Sigmoid colon (tissue), 7 donors: Measurements from ENCODE around the gene TUBGCP2. TPM values are rescaled to one million over a fixed set of nuclear protein-coding genes. Genes with fewer than 3 reads are reported as not detected.
A peak's percentile ranks its signal among the peaks of the same experiment; 100 is the strongest.

Experiments used
- DNase-seq: peaks from one replicate; pipeline ENCODE4 v3.0.0-alpha.2; 2019
- H3K27ac ChIP-seq, 4 donors: fragments of 200-600 bp; sonication (generic); one replicate each; pipeline ENCODE4 v1.5.1; 2016 to 2019; ENCODE audit warnings: mild to moderate bottlenecking in 1 of 4
- H3K27me3 ChIP-seq, 3 donors: fragments of 200-600 bp; sonication (generic); one replicate each; pipeline ENCODE4 v1.5.1; 2019; ENCODE audit warnings: mild to moderate bottlenecking in 1 of 3
- H3K36me3 ChIP-seq, 4 donors: fragments of 200-600 bp; sonication (generic); one replicate each; pipeline ENCODE4 v1.5.1; 2016 to 2019
- H3K4me1 ChIP-seq, 4 donors: fragments of 200-600 bp; sonication (generic); one replicate each; pipeline ENCODE4 v1.5.1; 2017 to 2019
- H3K4me3 ChIP-seq, 4 donors: fragments of 200-600 bp; sonication (generic); one replicate each; pipeline ENCODE4 v1.5.1; 2017 to 2019; ENCODE audit warnings: mild to moderate bottlenecking in 2 of 4, moderate library complexity in 1 of 4
- H3K9me3 ChIP-seq, 4 donors: fragments of 200-600 bp in 3 of 4; sonication (generic) in 3 of 4; one replicate each; pipeline versions ENCODE4 v1.5.1 to v1.6.1; 2013 to 2019
- CTCF ChIP-seq, 4 experiments: fragments of 450-650 bp in 3 of 4; fragments of 200-600 bp in 1 of 4; IDR thresholded peaks; one replicate each; pipeline ENCODE4 v1.5.1; 2016 to 2019; ENCODE audit warnings: antibody characterized with exemption in 4 of 4, mild to moderate bottlenecking in 3 of 4, moderate library complexity in 2 of 4
- EP300 ChIP-seq, 4 donors: sonication (generic); formaldehyde crosslinking; IDR thresholded peaks; one replicate each; pipeline ENCODE4 v1.6.1; 2017; ENCODE audit warnings: antibody characterized with exemption in 4 of 4
- POLR2A ChIP-seq, 2 donors: fragments of 450-650 bp; IDR thresholded peaks; one replicate each; pipeline ENCODE4 v1.6.1; 2016; ENCODE audit warnings: antibody characterized with exemption in 2 of 2, mild to moderate bottlenecking in 2 of 2, moderate library complexity in 2 of 2
- POLR2AphosphoS5 ChIP-seq, 4 donors: sonication (generic); formaldehyde crosslinking; IDR thresholded peaks; one replicate each; pipeline ENCODE4 v1.6.1; 2017; ENCODE audit warnings: antibody characterized with exemption in 4 of 4
- WGBS, 2 donors: extraction: QIAGEN DNeasy Blood & Tissue Kit; methylation state at CpG; one replicate each; pipeline ENCODE4 v1.1.7; 2013; 5-methylcytosine and 5-hydroxymethylcytosine counted together
- intact Hi-C: fragments of 100-400 bp; cut with DNase I; formaldehyde crosslinking; loops from one replicate; pipeline ENCODE4 v1.15.1; 2023
- polyA plus RNA-seq, 3 donors: library from polyadenylated mRNA; stranded (reverse); fragments of 200-250 nt; gene quantifications; one replicate each; pipeline ENCODE4 v1.2.3, GENCODE V29; 2013
- total RNA-seq, 4 donors: library from RNA; depleted of rRNA; stranded (reverse); fragments of >200 nt; gene quantifications; one replicate each; pipeline ENCODE4 v1.1.0, GENCODE V29; 2016
- donor health status: healthy with polysubstance abuse.
- donor health status: Bipolar disorder and iron deficiency.
- donor health status: healthy.

Gene TUBGCP2
- total and polyA plus RNA-seq, 7 donors, result 13.8 to 51.1 (median 27.2) TPM

DNA sequence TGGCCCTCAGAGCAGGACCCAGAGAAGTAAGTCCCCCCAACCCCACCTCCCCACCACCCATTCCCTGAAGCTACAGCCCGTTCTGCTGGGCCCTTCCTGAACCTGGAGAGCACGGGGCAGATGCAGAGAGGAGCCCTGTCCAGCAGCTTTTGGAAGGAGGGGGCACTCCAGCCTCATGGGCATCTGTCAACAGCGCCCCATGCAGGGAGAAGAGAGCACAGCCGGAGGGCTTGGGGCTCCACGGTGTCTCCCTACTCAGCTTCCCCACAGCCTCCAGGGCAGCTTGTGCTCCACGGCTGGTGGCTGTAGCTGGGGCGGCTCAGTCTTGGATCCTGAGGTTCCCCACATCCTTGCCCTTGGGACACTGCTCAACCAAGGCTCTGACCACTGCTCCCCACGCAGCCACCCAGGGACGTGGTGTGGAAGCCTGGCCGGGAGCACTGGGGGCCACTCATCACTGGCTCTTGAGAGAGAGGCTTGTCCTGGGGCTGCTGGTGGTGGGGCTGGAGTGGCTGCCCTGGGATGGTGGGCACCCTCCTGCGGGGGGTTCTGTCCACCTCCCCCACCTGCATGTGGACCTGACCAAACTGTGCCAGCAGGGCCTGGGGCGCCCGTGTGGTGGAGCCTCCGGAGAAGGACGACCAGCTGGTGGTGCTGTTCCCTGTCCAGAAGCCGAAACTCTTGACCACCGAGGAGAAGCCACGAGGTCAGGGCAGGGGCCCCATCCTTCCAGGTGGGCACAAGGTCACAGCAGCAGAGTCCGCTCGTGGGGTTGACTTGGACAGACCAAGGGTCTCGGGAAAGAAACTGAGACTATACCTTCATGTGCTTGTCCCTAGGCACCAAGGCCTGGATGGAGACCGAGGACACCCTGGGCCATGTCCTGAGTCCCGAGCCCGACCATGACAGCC is 43.0 kb upstream of the TUBGCP2 start:
- peaks cover 4 to 79% (median 42%) of the 10 kb centered on the region in 3 donors for H3K27me3 ChIP-seq
- H3K4me3 ChIP-seq, result no peak overlapping the region
- H3K4me1 ChIP-seq, result peaks cover 0 to 6% (median 3%) of the 10 kb centered on the region in 4 donors
- TF ChIP-seq POLR2AphosphoS5 (IDR thresholded peaks at IDR 0.05) (no peak), POLR2A (IDR thresholded peaks at IDR 0.05) (no peak), EP300 (IDR thresholded peaks at IDR 0.05) (no peak), CTCF (IDR thresholded peaks at IDR 0.05) (no peak)
- H3K9me3 ChIP-seq, result no peaks in the 10 kb centered on the region
- DNase-seq, result peak; percentile 62
- H3K36me3 ChIP-seq, result no peaks in the 10 kb centered on the region
- no peak overlapping the region for H3K27ac ChIP-seq
- intact Hi-C loops, result no loop called here
- WGBS, 2 donors, result 75 to 83% methylated on average over 24 of the region's 24 CpGs

DNA sequence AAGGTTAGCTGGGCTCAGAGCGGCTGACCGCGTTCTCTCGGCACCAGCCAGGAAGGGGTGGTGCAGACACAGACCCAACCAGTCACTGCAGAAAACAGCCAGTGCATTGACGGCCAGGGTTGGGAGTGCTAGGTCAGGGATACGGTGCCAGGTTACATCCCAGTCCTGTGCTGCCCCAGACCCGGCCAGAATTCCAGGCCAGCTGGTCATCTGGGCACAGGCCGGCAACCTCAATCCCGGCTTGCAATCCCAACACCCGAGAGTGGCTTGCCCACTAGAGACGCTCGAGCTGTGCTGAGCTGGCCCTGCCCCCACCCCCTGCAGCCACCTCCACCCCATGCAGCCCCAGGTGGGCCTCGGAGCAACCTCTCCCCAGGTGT is 42.3 kb upstream of the TUBGCP2 start:
- 61 to 77% methylated on average over 13 of the region's 13 CpGs for WGBS, 2 donors
- Histone ChIP-seq H3K4me1 (no peaks in the 10 kb centered on the region), H3K36me3 (no peaks in the 10 kb centered on the region), H3K27me3 (peaks cover 4 to 79% (median 35%) of the 10 kb centered on the region in 3 donors), H3K27ac (no peak overlapping the region), H3K9me3 (no peaks in the 10 kb centered on the region), H3K4me3 (no peak overlapping the region)
- peak; percentile 64 for DNase-seq
- TF ChIP-seq POLR2AphosphoS5 (IDR thresholded peaks at IDR 0.05) (no peak), CTCF (IDR thresholded peaks at IDR 0.05) (no peak), EP300 (IDR thresholded peaks at IDR 0.05) (no peak), POLR2A (IDR thresholded peaks at IDR 0.05) (no peak)
- intact Hi-C loops, result no loop called here

GRCh38 chr10:133350283-133350949 is 41.7 kb upstream of the TUBGCP2 start:
- 88 to 91% methylated on average over 12 of the region's 12 CpGs for WGBS, 2 donors
- no peak overlapping the region for H3K27ac ChIP-seq
- no peaks in the 10 kb centered on the region for H3K9me3 ChIP-seq
- H3K4me1 ChIP-seq, result no peaks in the 10 kb centered on the region
- H3K27me3 ChIP-seq, result peaks cover 4 to 75% (median 31%) of the 10 kb centered on the region in 3 donors
- TF ChIP-seq EP300 (IDR thresholded peaks at IDR 0.05) (no peak), CTCF (IDR thresholded peaks at IDR 0.05) (no peak), POLR2AphosphoS5 (IDR thresholded peaks at IDR 0.05) (no peak), POLR2A (IDR thresholded peaks at IDR 0.05) (no peak)
- peak; percentile 54 for DNase-seq
- H3K4me3 ChIP-seq, result no peak overlapping the region
- no peaks in the 10 kb centered on the region for H3K36me3 ChIP-seq
- intact Hi-C loops, result no loop called here

- intact Hi-C loops, result no loop called here
- Histone ChIP-seq H3K27me3 (peaks cover 4 to 68% (median 27%) of the 10 kb centered on the region in 3 donors), H3K4me3 (no peak overlapping the region), H3K9me3 (no peaks in the 10 kb centered on the region), H3K36me3 (no peaks in the 10 kb centered on the region), H3K4me1 (no peaks in the 10 kb centered on the region), H3K27ac (no peak overlapping the region)
- peak; percentile 55 for DNase-seq
- no peak for TF ChIP-seq POLR2AphosphoS5 (IDR thresholded peaks at IDR 0.05)
- 76 to 77% methylated on average over 9 of the region's 9 CpGs for WGBS, 2 donors
These were observed 40.9 kb upstream of the TUBGCP2 start for GRCh38 chr10:133349577-133350011.

DNA sequence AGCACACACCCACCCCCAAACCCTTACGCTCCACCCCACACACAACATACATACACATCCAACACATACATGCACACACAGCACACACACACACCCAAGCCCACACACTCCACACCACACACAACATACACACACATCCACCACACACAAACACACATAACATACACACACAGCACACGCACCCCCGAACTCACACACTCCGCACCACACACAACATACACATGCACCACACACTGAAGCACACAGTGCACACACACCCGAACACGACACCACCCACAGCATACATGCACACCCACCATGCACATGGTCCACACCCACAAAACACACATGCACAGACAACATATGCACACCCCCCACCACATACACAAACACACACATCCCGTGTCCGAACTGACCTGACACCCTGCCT is 40.5 kb upstream of the TUBGCP2 start:
- Histone ChIP-seq H3K27ac (no peak overlapping the region), H3K4me1 (no peaks in the 10 kb centered on the region), H3K27me3 (peaks cover 4 to 68% (median 23%) of the 10 kb centered on the region in 3 donors), H3K9me3 (no peaks in the 10 kb centered on the region), H3K36me3 (no peaks in the 10 kb centered on the region), H3K4me3 (no peak overlapping the region)
- TF ChIP-seq POLR2A (IDR thresholded peaks at IDR 0.05), result no peak
- no peak for TF ChIP-seq POLR2AphosphoS5 (IDR thresholded peaks at IDR 0.05)
- no peak for TF ChIP-seq CTCF (IDR thresholded peaks at IDR 0.05)
- TF ChIP-seq EP300 (IDR thresholded peaks at IDR 0.05), result no peak
- 76 to 86% methylated on average over 8 of the region's 8 CpGs for WGBS, 2 donors
- no peak for DNase-seq
- intact Hi-C loops, result no loop called here
